Stimulated activated CD8-positive, alpha-beta memory T cell treated with anti-CD3 and anti-CD28 coated beads, Interleukin-12 subunit alpha, Interleukin-12 subunit beta, amount 100 ng/mL, for 4 hours (primary cell): ENCODE measurements around the gene RNF38.
"Not testable (repeated sequence)": the region's sequence is repeated elsewhere in the genome, so short reads cannot be mapped to it uniquely, and the experiment has no call there.

ENCODE experiments used
- DNase-seq: peaks from one replicate; pipeline ENCODE4 v3.0.0-alpha.2; 2020; ENCODE audit warnings: low read depth

The RNF38 gene

GRCh38 chr9:36399980-36400331 is at the start of gene RNF38:
RNF38 (minus strand) TSS chr9:36400269; CDS start chr9:36400108, 161 bp downstream.
- no peak for DNase-seq

- DNase-seq: not testable (repeated sequence)
Observed at GRCh38 chr9:36448555-36448954, 48.5 kb upstream of the RNF38 start.

- no peak for DNase-seq
Observed at GRCh38 chr9:36448017-36448416, 47.9 kb upstream of the RNF38 start.

- not testable (repeated sequence) for DNase-seq
Observed at GRCh38 chr9:36446678-36447077, 46.6 kb upstream of the RNF38 start.

DNA sequence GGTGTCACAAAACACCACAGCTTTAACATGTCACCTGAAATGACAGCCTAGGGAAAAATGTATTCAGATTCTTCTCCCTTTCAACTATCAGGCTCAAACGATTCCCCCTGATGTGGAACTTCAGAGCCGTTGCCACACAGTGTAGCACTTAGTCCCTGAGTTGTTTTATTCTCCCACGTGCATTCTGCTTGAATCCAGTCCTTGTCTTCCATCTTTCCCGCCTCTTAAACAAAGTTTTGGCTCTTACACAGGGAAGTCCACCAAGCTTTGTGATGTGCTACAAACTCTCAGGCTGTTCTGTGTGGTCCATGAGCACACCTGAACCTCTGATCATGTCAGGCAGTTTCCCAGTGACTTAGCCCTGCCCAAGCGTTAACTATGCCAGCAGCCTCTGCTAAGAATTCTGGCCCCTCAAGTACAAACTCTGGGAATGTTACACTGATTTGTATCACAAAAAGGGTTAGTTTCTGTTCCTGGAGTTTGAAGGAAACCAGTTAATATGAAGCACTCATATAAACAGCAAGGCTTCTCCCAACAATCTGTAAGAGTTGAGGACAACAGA is 45.8 kb upstream of the RNF38 start:
- no peak for DNase-seq

DNA sequence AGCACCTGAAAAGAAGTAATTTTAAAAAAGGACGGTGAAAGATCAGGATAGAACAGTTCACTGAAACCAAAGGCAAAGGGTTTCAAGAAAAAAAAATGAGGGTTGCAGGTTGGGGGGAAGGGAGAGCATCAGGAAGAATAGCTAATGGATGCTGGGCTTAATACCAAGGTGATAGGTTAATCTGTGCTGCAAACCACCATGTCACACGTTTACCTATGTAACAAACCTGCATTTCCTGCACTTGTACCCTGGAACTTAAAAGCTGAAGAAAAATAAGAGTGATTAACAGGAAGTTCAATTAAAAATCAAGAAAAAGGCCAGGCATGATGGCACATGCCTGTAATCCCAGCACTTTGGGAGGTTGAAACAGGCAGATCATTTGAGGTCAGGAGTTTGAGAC is 44.1 kb upstream of the RNF38 start:
- DNase-seq: no peak

DNA sequence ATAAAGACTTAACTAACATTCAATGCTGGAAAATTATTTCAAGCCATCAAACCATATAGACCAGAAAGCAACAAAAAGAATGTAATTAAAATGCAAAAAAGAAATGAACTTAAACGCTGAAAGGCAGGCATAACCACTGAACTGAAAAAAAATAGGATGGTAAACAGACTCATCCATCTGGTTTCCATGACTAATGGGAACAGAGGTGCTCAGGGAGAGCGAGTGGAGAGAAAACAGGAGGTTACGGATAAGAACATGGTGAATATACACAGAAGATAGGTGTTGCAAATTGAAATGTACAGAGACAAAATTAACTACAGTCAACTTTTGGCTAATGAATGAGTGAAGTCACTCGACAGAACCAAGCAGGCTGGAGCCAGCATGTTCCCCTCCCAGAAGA is 43.5 kb upstream of the RNF38 start:
- no peak for DNase-seq

- DNase-seq: no peak
Observed at GRCh38 chr9:36442710-36443109, 42.6 kb upstream of the RNF38 start.

DNA sequence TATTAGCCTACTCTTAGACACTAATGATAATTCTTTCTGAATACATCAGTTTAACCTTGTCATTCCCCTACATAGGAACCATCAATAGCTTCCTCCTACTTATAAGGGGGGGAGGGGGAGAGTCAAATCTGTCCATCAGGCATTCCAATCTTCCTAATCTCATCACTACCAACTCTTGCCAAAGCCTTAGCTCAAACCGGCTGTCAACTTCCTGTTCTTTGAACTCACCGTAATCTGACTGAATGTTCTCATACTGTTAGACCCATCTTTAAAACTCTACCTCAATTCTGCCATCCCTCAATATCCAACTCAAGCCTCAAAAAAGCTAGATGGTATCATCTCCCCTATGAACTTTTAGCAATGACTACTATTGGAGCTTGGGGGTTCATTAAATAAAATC is 41.9 kb upstream of the RNF38 start:
- DNase-seq: no peak

GRCh38 chr9:36438536-36439236 is 38.6 kb upstream of the RNF38 start:
- DNase-seq: no peak

DNA sequence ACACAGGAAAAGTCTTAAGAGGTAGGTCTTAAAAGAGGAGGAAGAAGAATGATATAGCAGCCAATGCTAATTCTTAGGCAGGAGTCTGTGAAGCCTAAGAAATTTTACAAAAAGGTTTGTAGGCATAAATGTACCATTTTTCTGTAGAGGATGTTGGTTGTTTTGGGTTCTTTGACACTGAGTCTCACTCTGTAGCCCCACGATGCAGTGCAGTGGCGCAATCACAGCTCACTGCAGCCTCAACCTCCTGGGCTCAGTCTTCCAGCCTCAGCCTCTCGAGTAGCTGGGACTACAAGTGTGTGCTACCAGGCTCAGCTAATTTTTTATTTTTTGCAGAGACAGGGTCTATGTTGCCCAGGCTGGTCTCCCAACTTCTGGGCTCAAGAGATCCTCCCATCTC is 37.7 kb upstream of the RNF38 start:
- no peak for DNase-seq

GRCh38 chr9:36436909-36437308 is 36.8 kb upstream of the RNF38 start:
- no peak for DNase-seq

DNA sequence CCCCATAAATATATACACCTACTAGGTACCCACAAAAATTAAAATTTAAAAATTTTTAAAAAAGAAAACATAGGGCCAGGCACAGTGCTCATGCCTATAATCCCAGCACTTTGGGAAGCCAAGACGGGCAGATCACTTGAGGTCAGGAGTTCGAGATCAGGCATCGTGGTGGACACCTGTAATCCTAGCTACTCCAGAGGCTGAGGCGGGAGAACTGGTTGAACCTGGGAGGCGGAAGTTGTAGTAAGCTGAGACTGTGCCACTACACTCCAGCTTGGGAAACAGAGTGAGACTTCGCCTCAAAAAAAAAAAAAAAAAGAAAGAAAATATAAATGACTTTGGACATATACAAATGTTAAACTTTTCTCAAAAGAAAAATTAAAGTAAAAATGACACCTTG is 33.3 kb upstream of the RNF38 start:
- DNase-seq: no peak

DNA sequence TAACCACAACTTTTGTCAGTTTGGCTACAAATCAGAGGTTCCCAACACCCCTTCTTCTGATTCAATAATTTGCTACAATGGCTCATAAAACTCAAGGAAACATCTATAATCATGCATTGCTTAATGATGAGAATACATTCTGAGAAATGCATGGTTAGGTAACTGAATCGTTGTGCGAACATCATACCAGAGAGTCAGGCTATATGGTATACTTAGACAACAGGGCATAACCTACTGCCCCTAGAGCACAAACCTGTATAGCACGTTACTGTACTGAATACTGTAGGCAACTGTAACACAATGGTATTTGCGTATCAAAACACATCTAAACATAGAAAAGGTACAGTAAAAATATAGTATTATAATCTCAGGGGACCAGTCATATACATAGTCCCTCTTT is 31.0 kb upstream of the RNF38 start:
- DNase-seq: no peak

- no peak for DNase-seq
Observed at GRCh38 chr9:36426945-36427344, 26.9 kb upstream of the RNF38 start.

- DNase-seq: no peak
Observed at GRCh38 chr9:36426348-36426747, 26.3 kb upstream of the RNF38 start.

DNA sequence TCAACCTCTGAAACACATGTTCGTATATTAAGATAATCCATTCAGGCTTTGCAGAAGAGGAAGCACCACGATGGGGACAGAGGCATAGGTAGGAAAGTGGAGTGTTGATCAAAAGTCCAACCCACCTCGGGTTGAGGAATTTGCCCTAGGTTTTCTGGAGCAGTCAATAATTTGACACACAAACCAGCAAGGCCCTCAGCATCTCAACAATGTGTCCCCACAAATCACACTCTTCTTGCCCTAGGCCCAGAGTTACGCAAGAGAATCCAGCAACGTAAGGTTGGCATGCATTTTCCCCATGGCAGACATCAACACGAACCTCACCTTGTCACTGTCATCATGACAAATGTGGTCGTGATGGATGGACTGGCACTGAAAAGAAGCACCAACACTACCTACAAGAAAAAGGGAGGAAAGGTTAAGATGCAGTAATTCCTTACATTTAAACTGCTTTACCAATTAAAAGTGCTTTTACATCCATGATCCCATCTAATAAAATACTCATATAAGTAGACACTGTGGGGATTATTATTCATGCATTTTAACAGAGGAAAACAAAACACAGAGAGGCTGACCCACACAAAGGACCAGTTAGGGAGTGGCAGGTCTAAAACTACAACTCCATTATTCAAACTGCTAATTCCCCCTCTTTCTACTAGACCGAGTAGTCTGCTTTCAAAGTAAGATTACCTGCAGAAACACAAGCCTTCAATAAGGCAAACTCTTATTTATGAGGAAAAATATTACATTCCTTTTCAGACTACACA is 24.4 kb upstream of the RNF38 start:
- no peak for DNase-seq

DNA sequence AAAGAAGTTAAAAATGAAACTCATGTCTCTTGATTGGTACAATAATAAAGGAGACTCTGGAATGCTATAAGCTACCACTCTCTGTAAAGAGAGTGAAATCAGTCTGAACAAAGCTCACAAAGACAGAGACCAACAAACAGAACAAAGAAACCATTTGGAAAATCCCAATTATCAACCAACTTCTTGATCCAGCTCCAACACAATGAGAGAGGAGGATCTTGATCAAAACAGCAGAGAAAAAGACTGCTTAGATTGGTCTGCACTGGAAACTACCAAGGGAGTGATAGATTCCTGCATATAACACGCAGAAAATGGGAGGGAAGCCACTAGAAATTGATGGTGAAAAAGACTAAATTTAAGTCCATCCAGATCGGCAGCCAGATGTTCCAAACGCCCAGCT is 23.1 kb upstream of the RNF38 start:
- DNase-seq: no peak

- no peak for DNase-seq
Observed at GRCh38 chr9:36416890-36417289, 16.8 kb upstream of the RNF38 start.

- no peak for DNase-seq
Observed at GRCh38 chr9:36415822-36416525, 15.9 kb upstream of the RNF38 start.

DNA sequence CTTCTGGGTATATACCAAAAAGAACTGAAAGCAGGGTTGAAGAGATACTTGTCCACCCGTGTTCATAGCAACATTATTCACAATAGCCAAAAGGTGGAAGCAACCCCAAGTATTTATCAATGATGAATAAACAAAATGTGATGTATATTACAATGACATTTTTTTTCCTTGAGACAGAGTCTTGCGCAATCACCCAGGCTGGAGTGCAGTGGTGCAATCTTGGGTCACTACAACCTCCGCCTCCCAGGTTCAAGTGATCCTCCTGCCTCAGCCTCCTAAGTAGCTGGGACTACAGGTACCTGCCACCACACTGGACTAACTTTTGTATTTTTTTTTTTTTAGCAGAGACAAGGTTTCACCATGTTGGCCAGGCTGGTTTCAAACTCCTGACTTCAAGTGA is 11.3 kb upstream of the RNF38 start:
- DNase-seq: not testable (repeated sequence)

GRCh38 chr9:36409076-36409475 is 9.0 kb upstream of the RNF38 start:
- DNase-seq: not testable (repeated sequence)
